WTC11 (cell line): ENCODE measurements around the gene NKX6-1. TPM values are rescaled to one million over a fixed set of nuclear protein-coding genes. Genes with fewer than 3 reads are reported as not detected.

Experiments
- ATAC-seq: fragments of 200-7000 bp; cut with Tn5 transposase; 2 replicates; pipeline ENCODE4 v1.10.0; 2021; ENCODE audit warnings: mild to moderate bottlenecking, moderate library complexity
- CTCF ChIA-PET: fragments of 300-600 bp; sonication (Branson Sonifier 250); formaldehyde crosslinking; loops from one replicate; lab custom pipeline; 2021; ENCODE audit warnings: antibody characterized with exemption; lab: Charles Lee
- POLR2A ChIA-PET: fragments of 350-600 bp; sonication (Branson Sonifier 250); formaldehyde crosslinking; loops from one replicate; lab custom pipeline; 2021; ENCODE audit warnings: antibody characterized with exemption; lab: Charles Lee
- DNase-seq: peaks from one replicate; pipeline ENCODE4 v3.0.0; 2021; ENCODE audit warnings: low spot score
- H3K27ac Mint-ChIP-seq: 2 replicates; pipeline ENCODE4 v1.8.0; 2021; ENCODE audit warnings: mixed read lengths
- H3K27me3 Mint-ChIP-seq: 2 replicates; pipeline ENCODE4 v1.8.0; 2021; ENCODE audit warnings: low read depth, mild to moderate bottlenecking, moderate library complexity, mixed read lengths
- H3K36me3 Mint-ChIP-seq: 2 replicates; pipeline ENCODE4 v1.8.0; 2021; ENCODE audit warnings: mixed read lengths
- H3K4me1 Mint-ChIP-seq: 2 replicates; pipeline ENCODE4 v1.8.0; 2022; ENCODE audit warnings: mixed read lengths
- H3K4me3 Mint-ChIP-seq: 2 replicates; pipeline ENCODE4 v1.8.0; 2021; ENCODE audit warnings: mild to moderate bottlenecking, moderate library complexity, mixed read lengths
- H3K9me3 Mint-ChIP-seq: 2 replicates; pipeline ENCODE4 v1.8.0; 2021; ENCODE audit warnings: mixed read lengths
- ATF1 ChIP-seq: sonication (generic); formaldehyde crosslinking; IDR thresholded peaks from 2 replicates; pipeline ENCODE4 v1.8.1; 2023; ENCODE audit warnings: mild to moderate bottlenecking, moderate library complexity, missing genetic modification reagents
- ATF2 ChIP-seq: sonication (generic); formaldehyde crosslinking; IDR thresholded peaks from 2 replicates; pipeline ENCODE4 v1.8.1; 2022; ENCODE audit warnings: low read depth, missing genetic modification reagents, borderline replicate concordance
- CTCF ChIP-seq: fragments of 200-600 bp; IDR thresholded peaks from 2 replicates; pipeline ENCODE4 v1.8.0; 2022; ENCODE audit warnings: antibody characterized with exemption
- ESRRA ChIP-seq: sonication (generic); formaldehyde crosslinking; IDR thresholded peaks from 2 replicates; pipeline ENCODE4 v1.8.1; 2022; ENCODE audit warnings: mild to moderate bottlenecking, missing genetic modification reagents, borderline replicate concordance
- GABPB1 ChIP-seq: sonication (generic); formaldehyde crosslinking; IDR thresholded peaks from 2 replicates; pipeline ENCODE4 v1.8.1; 2023; ENCODE audit warnings: mild to moderate bottlenecking, missing genetic modification reagents
- HMGA2 ChIP-seq: fragments of 250-450 bp; sonication (Bioruptor Pico); IDR thresholded peaks from 2 replicates; pipeline ENCODE4 v1.4.0; 2021; ENCODE audit warnings: mild to moderate bottlenecking, moderate library complexity
- IRF2 ChIP-seq: sonication (generic); formaldehyde crosslinking; IDR thresholded peaks from 2 replicates; pipeline ENCODE4 v1.8.0; 2022; ENCODE audit warnings: low read depth, missing genetic modification reagents, borderline replicate concordance
- NR3C1 ChIP-seq: sonication (generic); formaldehyde crosslinking; conservative IDR thresholded peaks from 2 replicates; pipeline ENCODE4 v1.8.1; 2023; ENCODE audit warnings: low read depth, mild to moderate bottlenecking, missing genetic modification reagents
- ZNF121 ChIP-seq: sonication (generic); formaldehyde crosslinking; IDR thresholded peaks from 2 replicates; pipeline ENCODE4 v1.8.0; 2023; ENCODE audit warnings: missing genetic modification reagents
- ZNF396 ChIP-seq: fragments of 250-450 bp; sonication (Bioruptor Pico); IDR thresholded peaks from 2 replicates; pipeline ENCODE4 v1.8.0; 2021; ENCODE audit warnings: mild to moderate bottlenecking, moderate library complexity, borderline replicate concordance
- ZNF423 ChIP-seq: fragments of 250-450 bp; sonication (Bioruptor Pico); IDR thresholded peaks from 2 replicates; pipeline ENCODE4 v2.1.2; 2022; ENCODE audit warnings: mild to moderate bottlenecking, moderate library complexity
- ZNF512 ChIP-seq: sonication (generic); formaldehyde crosslinking; IDR thresholded peaks from 2 replicates; pipeline ENCODE4 v1.8.1; 2022; ENCODE audit warnings: missing genetic modification reagents, borderline replicate concordance
- ZNF671 ChIP-seq: fragments of 250-450 bp; sonication (Bioruptor Pico); IDR thresholded peaks from 2 replicates; pipeline ENCODE4 v1.8.0; 2021; ENCODE audit warnings: mild to moderate bottlenecking
- total RNA-seq: library from RNA; stranded (reverse); gene quantifications from 3 replicates; pipeline ENCODE4 v1.2.3, GENCODE V29; 2021
- TF ChIP-seq, protein P1 (sequence below): sonication (generic); formaldehyde crosslinking; IDR thresholded peaks from 2 replicates; pipeline ENCODE4 v1.8.0; 2022; ENCODE audit warnings: mild to moderate bottlenecking, missing genetic modification reagents
- TF ChIP-seq, protein P2 (sequence below): sonication (generic); formaldehyde crosslinking; IDR thresholded peaks from 2 replicates; pipeline ENCODE4 v1.8.1; 2022; ENCODE audit warnings: mild to moderate bottlenecking, missing genetic modification reagents, moderate library complexity, borderline replicate concordance
- TF ChIP-seq, protein P3 (sequence below): fragments of 250-450 bp; sonication (Bioruptor Pico); IDR thresholded peaks from 2 replicates; pipeline ENCODE4 v2.1.2; 2022; ENCODE audit warnings: mild to moderate bottlenecking, moderate library complexity
- TF ChIP-seq, protein P4 (sequence below): fragments of 250-450 bp; sonication (Bioruptor Pico); IDR thresholded peaks from 2 replicates; pipeline ENCODE4 v1.9.0; 2021; ENCODE audit warnings: mild to moderate bottlenecking
- TF ChIP-seq, protein P5 (sequence below): sonication (generic); formaldehyde crosslinking; IDR thresholded peaks from 2 replicates; pipeline ENCODE4 v1.8.1; 2022; ENCODE audit warnings: mild to moderate bottlenecking, moderate library complexity, missing genetic modification reagents

Gene NKX6-1
- total RNA-seq, 1 experiment from 2014 or later: 0.09 TPM

DNA sequence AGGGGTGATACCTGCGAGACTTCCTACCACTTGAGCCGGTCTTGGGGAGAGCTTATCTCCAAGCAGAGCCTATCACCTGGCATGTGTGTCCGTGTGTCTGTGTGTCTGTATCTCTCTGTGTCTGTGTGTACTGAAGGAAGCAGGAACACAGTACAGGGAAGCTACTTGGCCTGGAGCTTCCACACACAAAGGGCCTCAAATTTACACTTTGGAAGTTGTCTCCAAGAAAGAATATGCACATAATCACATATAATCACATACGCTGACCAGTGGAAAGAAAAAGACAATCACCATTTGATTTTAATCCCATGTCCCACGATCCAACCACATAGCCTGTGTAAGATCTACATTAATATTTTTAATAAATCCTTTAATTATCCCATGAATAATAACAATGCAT, 13.2 kb upstream of the NKX6-1 start:
- Mint-ChIP-seq H3K27ac (no peak overlapping the region), H3K4me3 (no peak overlapping the region), H3K4me1 (no peaks in the 10 kb centered on the region), H3K36me3 (no peaks in the 10 kb centered on the region), H3K9me3 (no peaks in the 10 kb centered on the region), H3K27me3 (no peaks in the 10 kb centered on the region)
- TF ChIP-seq ZNF423 (CRISPR knock-in tag): no peak
- no peak for TF ChIP-seq ZNF512 (CRISPR knock-in tag)
- TF ChIP-seq, protein P1, sequence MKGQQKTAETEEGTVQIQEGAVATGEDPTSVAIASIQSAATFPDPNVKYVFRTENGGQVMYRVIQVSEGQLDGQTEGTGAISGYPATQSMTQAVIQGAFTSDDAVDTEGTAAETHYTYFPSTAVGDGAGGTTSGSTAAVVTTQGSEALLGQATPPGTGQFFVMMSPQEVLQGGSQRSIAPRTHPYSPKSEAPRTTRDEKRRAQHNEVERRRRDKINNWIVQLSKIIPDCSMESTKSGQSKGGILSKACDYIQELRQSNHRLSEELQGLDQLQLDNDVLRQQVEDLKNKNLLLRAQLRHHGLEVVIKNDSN: no peak
- TF ChIP-seq HMGA2 (CRISPR knock-in tag): no peak
- TF ChIP-seq, protein P2, sequence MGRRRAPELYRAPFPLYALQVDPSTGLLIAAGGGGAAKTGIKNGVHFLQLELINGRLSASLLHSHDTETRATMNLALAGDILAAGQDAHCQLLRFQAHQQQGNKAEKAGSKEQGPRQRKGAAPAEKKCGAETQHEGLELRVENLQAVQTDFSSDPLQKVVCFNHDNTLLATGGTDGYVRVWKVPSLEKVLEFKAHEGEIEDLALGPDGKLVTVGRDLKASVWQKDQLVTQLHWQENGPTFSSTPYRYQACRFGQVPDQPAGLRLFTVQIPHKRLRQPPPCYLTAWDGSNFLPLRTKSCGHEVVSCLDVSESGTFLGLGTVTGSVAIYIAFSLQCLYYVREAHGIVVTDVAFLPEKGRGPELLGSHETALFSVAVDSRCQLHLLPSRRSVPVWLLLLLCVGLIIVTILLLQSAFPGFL: no peak
- TF ChIP-seq NR3C1 (CRISPR knock-in tag): no peak
- TF ChIP-seq ZNF671 (CRISPR knock-in tag): no peak
- no peak for TF ChIP-seq ESRRA (CRISPR knock-in tag)
- no peak for TF ChIP-seq ATF2 (CRISPR knock-in tag)
- TF ChIP-seq, protein P3, sequence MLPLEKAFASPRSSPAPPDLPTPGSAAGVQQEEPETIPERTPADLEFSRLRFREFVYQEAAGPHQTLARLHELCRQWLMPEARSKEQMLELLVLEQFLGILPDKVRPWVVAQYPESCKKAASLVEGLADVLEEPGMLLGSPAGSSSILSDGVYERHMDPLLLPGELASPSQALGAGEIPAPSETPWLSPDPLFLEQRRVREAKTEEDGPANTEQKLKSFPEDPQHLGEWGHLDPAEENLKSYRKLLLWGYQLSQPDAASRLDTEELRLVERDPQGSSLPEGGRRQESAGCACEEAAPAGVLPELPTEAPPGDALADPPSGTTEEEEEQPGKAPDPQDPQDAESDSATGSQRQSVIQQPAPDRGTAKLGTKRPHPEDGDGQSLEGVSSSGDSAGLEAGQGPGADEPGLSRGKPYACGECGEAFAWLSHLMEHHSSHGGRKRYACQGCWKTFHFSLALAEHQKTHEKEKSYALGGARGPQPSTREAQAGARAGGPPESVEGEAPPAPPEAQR (CRISPR knock-in tag): no peak
- no peak for TF ChIP-seq ATF1 (CRISPR knock-in tag)
- no peak for TF ChIP-seq IRF2 (CRISPR knock-in tag)
- TF ChIP-seq, protein P4, sequence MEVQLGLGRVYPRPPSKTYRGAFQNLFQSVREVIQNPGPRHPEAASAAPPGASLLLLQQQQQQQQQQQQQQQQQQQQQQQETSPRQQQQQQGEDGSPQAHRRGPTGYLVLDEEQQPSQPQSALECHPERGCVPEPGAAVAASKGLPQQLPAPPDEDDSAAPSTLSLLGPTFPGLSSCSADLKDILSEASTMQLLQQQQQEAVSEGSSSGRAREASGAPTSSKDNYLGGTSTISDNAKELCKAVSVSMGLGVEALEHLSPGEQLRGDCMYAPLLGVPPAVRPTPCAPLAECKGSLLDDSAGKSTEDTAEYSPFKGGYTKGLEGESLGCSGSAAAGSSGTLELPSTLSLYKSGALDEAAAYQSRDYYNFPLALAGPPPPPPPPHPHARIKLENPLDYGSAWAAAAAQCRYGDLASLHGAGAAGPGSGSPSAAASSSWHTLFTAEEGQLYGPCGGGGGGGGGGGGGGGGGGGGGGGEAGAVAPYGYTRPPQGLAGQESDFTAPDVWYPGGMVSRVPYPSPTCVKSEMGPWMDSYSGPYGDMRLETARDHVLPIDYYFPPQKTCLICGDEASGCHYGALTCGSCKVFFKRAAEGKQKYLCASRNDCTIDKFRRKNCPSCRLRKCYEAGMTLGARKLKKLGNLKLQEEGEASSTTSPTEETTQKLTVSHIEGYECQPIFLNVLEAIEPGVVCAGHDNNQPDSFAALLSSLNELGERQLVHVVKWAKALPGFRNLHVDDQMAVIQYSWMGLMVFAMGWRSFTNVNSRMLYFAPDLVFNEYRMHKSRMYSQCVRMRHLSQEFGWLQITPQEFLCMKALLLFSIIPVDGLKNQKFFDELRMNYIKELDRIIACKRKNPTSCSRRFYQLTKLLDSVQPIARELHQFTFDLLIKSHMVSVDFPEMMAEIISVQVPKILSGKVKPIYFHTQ: no peak
- no peak for TF ChIP-seq ZNF396 (CRISPR knock-in tag)
- no peak for TF ChIP-seq GABPB1 (CRISPR knock-in tag)
- TF ChIP-seq, protein P5, sequence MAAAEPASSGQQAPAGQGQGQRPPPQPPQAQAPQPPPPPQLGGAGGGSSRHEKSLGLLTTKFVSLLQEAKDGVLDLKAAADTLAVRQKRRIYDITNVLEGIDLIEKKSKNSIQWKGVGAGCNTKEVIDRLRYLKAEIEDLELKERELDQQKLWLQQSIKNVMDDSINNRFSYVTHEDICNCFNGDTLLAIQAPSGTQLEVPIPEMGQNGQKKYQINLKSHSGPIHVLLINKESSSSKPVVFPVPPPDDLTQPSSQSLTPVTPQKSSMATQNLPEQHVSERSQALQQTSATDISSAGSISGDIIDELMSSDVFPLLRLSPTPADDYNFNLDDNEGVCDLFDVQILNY: no peak
- TF ChIP-seq CTCF: no peak
- TF ChIP-seq ZNF121 (CRISPR knock-in tag): no peak
- POLR2A ChIA-PET: no interaction called here
- ATAC-seq (no peak), DNase-seq (no peak)
- CTCF ChIA-PET: interaction anchor here (1.4 to 3.7 kb wide), 4 partner anchors 17 to 67 kb away, joined by 5 to 16 read pairs (median 6); no protein-coding TSS in a partner anchor
